DMS79 (cell line): Measurements from ENCODE around the gene TMEM164.

Experiments used
- DNase-seq: peaks from one replicate; lab custom pipeline; 2025; lab: John Stamatoyannopoulos, UW

TMEM164 gene

DNA sequence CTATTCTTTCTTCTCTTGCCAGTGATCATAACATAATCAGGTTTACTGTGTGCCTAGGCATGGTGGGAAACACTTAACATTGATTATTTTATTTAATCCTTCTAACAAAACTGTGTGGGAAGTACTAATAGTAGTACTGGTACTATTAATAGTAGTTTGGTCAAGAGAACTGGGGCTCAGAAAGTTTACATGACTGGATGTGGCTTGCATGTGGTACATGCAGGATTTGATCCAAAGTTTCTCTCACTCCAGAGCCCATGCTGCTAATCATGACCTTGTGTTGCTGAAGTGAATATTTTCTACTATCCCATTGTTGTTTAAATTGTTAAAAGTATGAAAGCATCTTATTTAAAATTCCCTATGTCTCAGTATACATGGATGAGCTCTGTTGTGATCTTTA is 78.4 kb downstream of the TMEM164 start:
- no peak for DNase-seq

DNA sequence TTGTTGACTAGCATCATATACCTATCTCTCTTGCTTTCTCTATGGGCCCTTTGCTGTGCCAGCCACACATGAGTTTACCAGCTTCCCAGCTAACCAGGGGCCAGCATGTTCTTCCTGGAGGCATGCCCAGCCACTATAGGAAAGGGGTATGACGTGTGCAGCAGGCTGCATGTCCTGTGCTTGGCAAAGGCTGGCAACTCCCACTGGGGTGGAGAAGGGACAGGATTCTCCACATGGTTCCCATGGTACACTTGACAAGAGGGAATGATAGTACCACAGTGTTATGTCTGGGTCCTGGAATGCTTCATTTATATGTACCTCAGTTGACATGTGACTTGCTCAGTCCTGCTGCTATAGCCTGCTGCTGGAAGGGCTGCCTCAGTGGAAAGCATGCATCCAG is 78.8 kb downstream of the TMEM164 start:
- no peak for DNase-seq

DNA sequence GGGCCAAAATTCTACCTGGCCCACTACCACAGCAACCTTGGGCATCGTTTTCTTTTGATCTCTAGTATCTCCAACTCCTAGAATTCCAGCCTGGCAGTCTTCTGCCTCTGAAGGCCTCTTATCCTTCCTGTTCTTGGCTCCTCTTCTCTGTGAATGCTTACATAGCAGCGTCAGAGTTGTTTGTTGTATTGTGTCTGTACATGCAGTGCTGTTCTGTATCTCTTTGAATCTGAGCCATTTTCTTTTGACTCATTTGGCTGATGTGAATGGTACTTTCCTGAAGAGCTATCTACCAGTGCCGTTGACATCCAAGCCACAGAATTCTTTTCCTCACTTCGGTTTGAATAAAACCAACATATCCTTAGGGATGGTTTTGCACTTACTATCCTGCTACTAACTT is 79.2 kb downstream of the TMEM164 start:
- no peak for DNase-seq

DNA sequence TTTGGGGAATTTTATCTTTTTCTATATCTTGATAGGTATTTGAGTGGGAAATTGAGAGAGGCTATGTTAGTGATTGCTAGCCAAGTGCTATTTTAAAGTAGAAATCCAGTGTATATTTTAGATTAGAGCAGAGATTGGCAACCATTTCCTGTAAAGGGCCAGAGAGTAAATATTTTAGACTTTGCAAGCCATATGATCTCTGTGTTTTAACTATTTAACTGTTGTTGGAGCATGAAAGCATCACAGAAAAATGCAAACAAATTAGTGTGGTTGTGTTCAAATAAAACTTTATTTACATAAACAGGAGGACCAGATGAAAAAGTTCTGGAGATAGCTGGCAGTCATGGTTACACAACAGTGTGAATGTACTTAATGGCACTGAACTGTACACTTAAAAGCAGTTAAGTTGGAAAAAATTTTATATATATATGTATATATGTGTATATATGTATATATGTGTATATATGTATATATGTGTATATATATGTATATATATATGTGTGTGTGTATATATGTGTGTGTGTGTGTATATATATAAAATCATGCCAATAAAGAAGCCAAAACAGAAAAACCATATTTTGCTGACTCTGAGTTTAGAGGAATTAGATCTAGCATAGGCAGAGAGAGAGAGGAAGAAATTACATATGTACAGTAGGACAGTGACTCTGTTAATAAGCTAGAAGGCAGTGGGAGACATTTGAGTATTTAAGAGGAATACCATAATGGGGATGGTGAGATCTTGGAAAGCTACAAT is 83.4 kb downstream of the TMEM164 start:
- DNase-seq = no peak

DNA sequence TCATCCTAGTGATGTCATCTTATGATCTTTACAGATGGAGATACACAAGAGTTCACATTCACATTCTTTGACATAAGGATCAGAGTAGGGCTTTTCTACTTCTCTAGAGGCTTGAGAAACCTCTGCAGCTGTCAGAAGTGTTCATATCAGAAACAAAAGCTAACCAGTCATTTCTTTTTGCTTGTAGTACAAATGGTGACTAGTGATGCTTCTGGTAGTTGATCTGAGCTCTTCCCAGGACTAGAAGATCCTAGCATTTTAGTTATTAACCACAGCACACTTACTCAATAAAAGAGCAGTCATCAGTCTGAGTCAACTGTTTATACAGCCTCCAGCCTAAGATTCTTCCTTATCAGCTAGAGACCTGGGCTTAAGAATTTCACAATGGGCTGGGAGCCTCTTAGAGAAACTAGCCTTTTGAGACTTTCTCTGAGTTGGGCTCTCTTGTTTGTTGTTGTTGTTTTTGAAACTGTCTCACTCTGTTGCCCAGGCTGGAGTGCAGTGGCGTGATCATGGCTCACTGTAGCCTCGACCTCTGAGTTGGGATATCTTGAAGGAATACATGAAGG is 84.1 kb downstream of the TMEM164 start:
- DNase-seq = no peak

DNA sequence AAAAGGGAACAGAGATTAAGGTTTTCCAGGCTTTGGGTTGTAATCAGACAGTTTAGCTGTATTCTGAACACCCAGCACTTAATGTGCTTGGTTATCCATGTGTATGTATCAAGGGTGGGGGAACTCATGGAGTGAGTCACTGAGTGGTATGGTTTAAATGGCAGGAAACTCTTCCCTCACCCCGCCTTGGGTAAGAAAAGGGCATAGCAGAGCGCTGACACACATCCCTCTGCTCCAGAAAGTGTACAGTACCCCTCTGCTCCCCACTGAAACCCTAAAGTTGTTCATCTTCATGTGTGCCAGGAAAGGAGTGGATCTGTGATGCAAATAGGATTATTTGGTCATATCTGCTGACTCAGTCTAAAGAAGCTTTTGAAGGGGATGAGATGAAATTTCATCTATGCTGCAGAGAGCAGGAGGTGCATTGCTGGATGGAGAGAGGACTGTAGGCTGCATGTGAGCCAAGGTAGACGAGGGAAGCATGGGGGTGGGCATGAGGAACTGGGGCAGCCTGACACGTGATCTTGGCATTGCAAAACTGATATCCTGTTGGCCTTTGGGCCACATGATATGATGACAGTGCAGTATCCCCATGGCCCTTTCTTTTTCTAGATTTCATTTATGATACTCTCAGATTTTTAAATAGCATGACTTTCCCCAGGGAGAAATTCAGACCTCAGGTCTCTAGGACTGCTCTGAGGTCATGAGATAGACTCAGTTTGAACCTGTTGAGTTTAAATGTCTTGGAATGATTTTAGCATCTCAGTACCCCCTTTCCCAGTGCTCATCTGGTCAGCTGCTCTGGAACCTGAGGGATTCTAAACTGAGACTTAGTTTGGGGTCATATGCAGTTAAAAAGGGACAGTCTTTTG is 84.8 kb downstream of the TMEM164 start:
- DNase-seq = no peak

DNA sequence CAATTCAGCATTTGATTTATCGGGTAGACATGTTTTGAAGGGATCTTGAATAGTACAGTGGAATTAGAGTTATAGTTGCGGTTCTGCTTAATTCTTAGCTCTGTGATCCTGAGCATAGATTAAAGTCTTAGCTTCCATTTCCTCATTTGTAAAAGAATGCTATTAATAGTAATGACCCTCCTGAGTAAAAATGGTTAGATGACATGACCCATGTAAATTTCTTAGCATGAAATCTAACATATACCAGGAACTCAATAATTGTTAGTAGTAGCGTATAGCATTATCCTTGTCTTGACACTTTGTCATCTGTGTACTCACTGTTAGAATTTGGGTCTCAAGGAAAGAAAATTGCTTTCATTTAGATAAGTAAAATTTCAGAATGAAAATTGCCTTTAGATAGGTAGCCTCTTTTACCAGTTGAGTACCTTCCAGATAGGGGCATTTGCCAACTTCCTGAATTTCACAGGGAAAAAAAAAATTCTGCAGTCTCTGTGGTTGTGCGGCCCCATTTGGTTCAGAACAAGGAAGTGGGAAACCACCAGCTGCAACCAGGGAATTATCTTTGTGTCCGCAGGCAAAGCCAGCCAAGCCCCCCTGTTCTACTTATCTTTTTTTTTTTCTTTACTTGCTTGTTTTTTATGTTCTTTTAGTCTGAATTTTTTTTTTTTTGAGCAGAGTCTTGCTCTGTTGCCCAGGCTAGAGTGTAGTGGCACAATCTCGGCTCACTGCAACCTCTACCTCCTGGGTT is 86.9 kb downstream of the TMEM164 start:
- no peak for DNase-seq

DNA sequence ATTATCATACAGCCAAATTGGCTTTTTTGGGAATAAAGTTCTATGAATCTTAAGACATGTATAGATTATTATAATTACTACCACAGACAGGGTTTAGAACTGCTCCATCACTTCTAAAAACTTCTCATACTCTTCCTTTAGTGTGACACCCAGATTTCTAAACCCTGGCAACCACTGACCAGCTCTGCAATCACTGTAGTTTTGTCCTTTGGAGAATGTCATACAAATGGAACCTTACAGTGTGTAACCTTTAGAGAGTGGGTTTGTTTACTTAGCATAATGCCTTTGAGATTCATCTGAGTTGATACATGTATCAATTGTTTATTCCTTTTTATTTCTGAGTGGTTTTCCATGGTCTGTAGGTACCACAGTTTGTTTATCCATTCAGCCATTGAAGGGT is 95.0 kb downstream of the TMEM164 start:
- DNase-seq = peak; percentile 43

DNA sequence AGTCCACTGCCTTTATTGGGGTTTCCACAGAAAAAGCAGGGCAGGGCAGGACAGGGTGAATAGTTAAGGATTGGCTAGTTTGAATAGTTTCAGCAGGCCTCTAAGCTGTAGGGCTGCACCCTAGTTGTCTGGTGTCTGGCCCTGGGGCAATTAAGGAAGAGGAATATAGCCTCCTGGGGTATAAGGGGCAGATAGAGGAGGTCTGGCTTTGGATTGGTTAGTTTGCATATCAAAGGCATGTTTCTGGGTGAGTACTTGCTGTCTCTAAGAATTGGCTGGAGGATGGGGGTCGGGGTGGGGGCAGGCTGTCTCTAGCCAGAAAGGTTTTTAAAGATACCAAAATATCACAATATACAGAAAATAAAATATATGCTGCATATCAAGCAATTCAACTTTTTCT is 100.4 kb downstream of the TMEM164 start:
- no peak for DNase-seq

DNA sequence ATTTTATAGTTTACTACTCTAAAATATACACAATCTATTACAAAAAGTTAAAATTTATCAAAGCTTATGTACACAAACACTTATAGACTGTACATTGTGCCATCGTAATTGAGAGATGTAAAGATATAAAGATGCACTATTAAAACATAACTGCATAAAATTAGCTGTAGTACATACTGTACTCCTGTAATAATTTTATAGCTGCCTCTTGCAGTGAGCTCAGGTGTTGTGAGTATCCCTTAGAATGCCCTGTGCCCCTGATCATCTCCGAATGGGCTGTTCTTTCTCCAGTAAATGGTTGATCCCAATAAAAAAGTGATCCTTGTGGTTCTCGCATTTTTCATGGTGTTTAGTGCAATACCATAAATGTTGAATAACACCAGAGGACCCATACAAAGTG is 101.2 kb downstream of the TMEM164 start:
- no peak for DNase-seq

DNA sequence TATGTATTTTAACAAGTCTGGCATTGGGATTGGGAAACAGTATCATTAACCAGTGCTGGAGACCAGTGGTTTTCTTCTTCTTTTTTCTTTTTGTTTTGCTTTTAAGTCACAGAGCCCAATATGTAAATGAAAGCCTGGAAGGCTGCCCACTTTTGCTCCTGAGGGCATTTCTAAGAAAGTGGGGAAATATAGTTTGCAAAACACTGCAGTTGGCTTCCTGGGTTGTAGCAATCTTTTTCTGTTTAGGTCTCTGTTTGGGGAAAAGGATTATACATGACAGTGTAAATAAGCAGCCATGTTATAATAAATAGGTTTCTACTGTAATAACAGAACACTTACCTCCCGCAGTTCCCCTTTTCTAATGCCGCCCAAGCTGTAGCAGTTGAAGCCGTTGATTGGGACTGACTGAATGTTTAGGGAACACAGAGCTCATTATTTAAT is 105.5 kb downstream of the TMEM164 start:
- peak; percentile 71 for DNase-seq

DNA sequence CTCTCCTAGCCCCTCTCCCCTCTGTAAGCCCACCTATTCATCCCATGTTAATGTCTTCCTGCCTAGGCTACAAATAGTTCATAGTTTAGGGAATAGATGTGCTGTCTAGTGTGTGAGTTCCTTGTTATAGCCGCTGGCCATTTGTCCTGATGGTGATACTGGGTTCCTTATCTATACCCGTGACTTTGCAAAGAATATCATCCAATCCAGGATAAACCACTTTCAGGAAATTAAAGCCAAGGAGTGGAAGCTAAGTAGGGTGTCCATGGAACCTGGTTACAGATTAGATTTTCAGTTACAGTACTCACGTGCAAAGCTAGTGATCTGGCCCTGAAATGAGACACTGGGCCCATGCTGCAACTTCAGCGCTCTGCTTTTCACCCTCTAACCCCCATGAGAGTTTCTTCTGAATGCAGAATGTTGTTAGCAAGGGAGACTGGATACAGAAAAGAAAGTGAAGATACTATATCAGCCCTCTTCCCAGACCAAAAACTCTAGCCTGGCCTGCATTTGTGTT is 111.4 kb downstream of the TMEM164 start:
- DNase-seq = no peak

DNA sequence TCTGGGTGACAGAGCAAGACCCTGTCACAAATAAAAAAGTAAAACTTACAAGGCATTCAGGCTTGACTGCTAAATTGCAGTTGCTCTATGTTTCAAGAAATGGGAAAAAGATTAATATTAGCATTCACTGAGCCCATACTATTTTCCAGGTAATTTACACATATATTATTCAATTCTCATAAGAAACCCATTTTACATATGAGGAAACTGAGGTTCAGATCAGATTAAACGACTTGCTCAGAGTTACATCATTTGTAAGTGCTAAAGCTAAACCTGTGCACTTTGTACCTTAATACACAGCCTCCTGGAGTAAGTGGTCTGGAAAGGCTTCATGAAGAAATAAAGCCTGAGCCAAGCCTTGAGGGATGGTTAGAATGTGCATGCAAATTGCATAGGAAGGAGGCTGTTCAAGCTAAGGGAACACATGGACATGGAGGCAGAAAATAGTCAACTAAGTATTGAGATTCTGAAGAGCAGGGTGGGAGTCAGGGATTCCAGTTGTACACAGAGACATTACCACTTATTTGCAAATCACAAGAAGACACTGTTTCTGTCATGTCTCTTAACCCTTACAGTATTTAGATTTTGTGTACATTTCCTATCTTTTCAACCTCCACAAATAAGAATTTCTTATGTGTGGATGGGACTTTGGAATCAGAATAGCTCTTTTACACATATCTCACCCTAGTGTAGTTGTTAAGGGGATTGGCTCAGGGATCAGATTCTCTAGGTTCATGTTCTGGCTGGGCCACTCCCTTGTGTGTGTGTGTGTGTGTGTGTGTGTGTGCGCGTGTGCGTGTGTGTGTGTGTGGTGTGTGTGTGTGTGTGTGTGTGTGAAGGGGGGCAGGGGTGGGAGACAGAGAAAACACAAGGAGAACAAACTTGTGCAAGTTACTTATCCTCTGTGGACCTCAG is 113.4 kb downstream of the TMEM164 start:
- no peak for DNase-seq

DNA sequence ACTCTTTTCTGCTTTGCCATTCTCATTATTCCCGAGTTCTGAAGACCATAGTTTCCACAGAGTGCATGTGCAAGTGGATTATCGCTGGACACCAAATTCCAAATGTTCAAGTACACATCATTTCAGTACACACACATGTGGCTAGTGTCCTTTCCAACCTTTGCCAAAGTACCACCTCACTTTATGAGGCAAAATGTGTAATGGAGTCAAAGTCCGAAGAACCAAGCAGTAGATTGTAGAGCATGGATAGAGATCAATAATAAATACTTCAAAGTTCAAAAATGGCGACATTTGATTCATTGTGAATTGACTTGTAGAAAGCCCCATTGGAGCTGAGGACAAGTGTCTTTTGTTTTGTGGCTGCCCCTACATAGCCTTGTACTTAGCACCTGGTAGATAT is 115.6 kb downstream of the TMEM164 start:
- no peak for DNase-seq

DNA sequence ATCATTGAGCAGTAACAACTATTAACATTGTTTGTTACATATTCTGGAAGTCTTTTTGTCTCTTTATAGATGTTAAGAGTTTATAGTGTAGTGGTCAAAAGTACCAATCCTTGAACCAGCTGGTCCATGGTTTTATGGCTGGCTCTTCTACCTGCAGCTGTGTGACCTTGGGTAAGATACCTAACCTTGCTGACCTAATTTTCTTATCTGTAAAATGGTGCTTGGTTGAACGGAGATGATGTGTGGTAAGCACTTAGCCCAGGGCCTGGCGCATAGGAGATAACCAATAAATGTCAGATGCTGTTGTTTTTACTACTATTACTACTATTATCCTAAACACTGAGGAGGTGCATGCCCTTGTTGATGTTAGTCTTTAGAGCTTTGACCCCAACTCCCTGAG is 116.6 kb downstream of the TMEM164 start:
- no peak for DNase-seq

DNA sequence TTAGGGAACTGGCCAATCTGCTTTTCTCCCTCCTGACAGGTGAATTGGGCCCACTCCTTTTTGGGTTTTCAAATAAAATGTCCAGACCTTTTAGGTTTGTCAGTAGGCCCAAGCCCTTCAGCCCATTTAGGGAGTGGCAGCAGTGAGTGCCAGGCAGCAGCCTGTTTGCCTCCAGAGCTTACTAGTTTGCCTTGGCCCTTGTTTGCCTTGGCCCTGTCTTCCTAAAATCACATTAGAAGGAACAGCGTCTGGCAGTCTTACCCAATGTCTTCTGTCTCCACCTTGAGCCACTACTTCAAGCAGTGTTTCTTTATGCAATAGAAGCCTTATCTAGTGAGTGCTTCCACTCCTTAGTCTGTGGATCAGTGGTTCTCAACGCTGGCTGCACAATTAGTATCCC is 117.1 kb downstream of the TMEM164 start:
- no peak for DNase-seq

DNA sequence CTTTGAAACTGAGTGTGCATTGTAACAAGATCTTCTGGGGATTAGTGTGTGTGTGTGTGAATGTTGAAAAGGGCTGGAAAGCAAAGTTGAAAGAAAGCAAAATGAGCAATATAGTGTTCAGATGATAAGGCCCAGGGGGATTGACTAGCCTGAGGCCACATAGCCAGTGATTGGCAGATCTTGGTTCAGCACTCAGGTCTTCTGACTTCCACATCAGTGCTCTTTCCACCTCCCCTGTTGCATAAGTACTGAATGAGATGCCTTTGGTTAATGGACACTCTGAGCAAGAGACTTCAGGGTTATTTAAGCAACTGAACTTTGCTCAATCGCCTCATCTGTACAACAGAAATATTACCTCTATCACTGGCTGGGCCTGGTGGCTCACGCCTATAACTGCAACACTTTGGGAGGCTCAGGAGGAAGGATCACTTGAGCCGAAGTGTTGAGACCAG is 120.4 kb downstream of the TMEM164 start:
- DNase-seq = no peak

DNA sequence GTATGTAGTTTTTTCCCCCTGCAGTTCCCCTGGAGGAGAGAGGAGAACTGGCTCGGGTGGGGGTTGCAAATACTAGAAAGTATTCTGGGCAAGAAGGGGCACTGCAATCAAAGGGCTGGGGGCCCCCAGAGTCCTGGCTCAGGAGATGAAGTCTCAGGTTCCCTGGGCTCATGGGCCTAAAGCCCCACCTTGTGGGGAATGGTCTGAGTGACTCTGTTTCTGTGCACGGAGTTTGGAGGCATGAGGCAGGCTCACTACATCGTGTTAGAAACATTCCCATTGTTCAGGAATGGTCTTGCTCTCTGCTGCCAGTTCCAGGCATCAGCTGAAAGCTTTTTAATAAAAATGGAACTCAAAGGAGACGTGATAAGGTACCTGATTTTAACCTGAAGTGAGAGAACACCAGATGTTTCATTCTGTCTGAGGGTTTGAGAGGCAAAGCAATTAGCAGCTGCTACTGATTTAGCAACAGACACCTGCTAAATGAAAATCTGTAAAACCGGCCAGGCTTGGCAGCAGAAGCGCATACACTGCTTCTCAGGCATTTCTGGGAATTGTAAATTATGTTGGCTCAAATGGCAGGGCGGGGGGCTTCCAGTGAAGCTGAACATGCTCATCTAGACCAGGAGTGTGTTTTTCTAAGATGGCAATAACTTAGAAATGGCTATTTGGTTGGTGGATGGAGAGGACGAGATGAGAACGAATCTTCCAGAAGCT is 122.7 kb downstream of the TMEM164 start:
- DNase-seq = no peak

DNA sequence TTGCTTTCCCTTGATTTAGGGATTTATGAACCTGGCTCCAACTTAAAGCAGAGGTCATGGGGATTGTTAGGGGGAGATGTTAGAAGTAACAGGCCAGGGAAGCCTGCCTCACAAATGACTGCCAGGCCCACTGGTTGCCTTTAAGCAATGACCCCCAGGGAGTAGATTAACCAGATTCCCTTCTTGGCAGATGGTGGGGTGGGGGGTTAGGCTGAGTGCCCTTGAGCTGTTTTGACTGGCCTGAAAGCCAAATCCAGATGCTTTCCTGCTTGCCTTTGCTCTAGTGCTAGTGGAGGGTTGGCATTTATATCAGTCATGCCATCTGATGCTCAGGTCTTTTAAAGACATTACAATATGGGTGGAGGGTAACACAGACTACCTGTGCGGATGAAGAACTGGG is 128.1 kb downstream of the TMEM164 start:
- no peak for DNase-seq

DNA sequence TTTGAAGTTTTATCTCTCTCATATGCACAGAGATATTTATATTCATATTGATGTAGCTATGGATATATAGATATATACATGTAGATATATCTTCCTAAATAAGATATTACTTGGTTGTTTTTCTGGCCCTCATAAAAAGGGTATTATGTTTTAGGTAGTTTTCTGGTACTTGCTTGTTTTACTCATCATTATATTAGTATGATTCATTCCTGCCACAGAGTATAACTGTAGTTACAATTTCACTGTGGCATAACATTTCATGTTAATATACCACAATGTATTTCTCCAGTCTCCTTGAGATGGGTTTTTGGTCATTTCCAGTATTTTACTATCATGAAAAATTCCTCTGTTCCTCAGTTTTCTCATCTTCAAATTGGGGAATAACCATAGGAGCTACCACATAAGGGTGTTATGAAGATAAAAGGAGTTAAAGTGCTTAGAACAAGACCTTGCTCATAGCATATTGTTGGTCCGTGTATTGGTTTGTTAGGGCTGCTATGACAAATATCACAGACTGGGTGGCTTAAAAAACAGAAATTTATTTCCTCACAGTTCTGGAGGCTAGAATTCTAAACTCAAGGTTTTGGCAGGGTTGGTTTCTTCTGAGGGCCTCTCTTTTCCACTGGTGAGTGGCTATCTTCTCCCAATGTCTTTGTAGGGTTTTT is 129.7 kb downstream of the TMEM164 start:
- DNase-seq = no peak
